Stimulated activated naive CD8-positive, alpha-beta T cell treated with anti-CD3 and anti-CD28 coated beads, Interleukin-15, Interleukin-2, amounts not matched to agents 100 ng/mL and 50 ng/mL, for 24 hours (primary cell): ENCODE measurements around the gene ULK4.
"Not testable (repeated sequence)": the region's sequence is repeated elsewhere in the genome, so short reads cannot be mapped to it uniquely, and the experiment has no call there.

Source experiments
- H3K27ac Mint-ChIP-seq: one replicate; pipeline ENCODE4 v1.8.0; 2021; ENCODE audit warnings: mild to moderate bottlenecking, mixed read lengths
- H3K27me3 Mint-ChIP-seq: one replicate; pipeline ENCODE4 v1.8.0; 2021; ENCODE audit warnings: mixed read lengths
- H3K36me3 Mint-ChIP-seq: one replicate; pipeline ENCODE4 v1.8.0; 2021; ENCODE audit warnings: low read depth, mixed read lengths
- H3K4me1 Mint-ChIP-seq: one replicate; pipeline ENCODE4 v1.8.0; 2021; ENCODE audit warnings: low read depth, mixed read lengths
- H3K4me3 Mint-ChIP-seq: one replicate; pipeline ENCODE4 v1.8.0; 2021; ENCODE audit warnings: mild to moderate bottlenecking, mixed read lengths
- H3K9me3 Mint-ChIP-seq: one replicate; pipeline ENCODE4 v1.8.0; 2021; ENCODE audit warnings: mixed read lengths

ULK4 gene

GRCh38 chr3:41711651-41712050 is 250.3 kb downstream of the ULK4 start:
- Mint-ChIP-seq H3K4me1 (no peaks in the 10 kb centered on the region), H3K27ac (no peak overlapping the region), H3K27me3 (no peaks in the 10 kb centered on the region), H3K9me3 (no peaks in the 10 kb centered on the region), H3K4me3 (no peak overlapping the region), H3K36me3 (peaks cover 5% of the 10 kb centered on the region)

GRCh38 chr3:41710646-41711388 is 251.1 kb downstream of the ULK4 start:
- Mint-ChIP-seq H3K27me3 (no peaks in the 10 kb centered on the region), H3K9me3 (no peaks in the 10 kb centered on the region), H3K27ac (no peak overlapping the region), H3K4me3 (no peak overlapping the region), H3K36me3 (peaks cover 5% of the 10 kb centered on the region), H3K4me1 (no peaks in the 10 kb centered on the region)

- not testable (repeated sequence) for H3K4me1 Mint-ChIP-seq, H3K36me3 Mint-ChIP-seq, H3K4me3 Mint-ChIP-seq, H3K27me3 Mint-ChIP-seq, H3K27ac Mint-ChIP-seq, H3K9me3 Mint-ChIP-seq
Measured at GRCh38 chr3:41709213-41709612, 252.7 kb downstream of the ULK4 start.

- Mint-ChIP-seq H3K9me3 (no peaks in the 10 kb centered on the region), H3K36me3 (peaks cover 5% of the 10 kb centered on the region)
Measured at GRCh38 chr3:41708176-41708575, 253.7 kb downstream of the ULK4 start.

GRCh38 chr3:41705893-41706292 is 256.0 kb downstream of the ULK4 start:
- Mint-ChIP-seq H3K9me3 (no peaks in the 10 kb centered on the region), H3K27ac (no peak overlapping the region), H3K27me3 (no peaks in the 10 kb centered on the region), H3K36me3 (peaks cover 4% of the 10 kb centered on the region), H3K4me3 (no peak overlapping the region), H3K4me1 (no peaks in the 10 kb centered on the region)

More at GRCh38 chr3:41708176-41708575, 253.7 kb downstream of the ULK4 start:
- no peak overlapping the region for H3K4me3 Mint-ChIP-seq
- H3K27me3 Mint-ChIP-seq = no peaks in the 10 kb centered on the region
- no peaks in the 10 kb centered on the region for H3K4me1 Mint-ChIP-seq
- no peak overlapping the region for H3K27ac Mint-ChIP-seq

GRCh38 chr3:41701191-41701698 is 260.7 kb downstream of the ULK4 start:
- Mint-ChIP-seq H3K4me1 (no peaks in the 10 kb centered on the region), H3K27me3 (no peaks in the 10 kb centered on the region), H3K9me3 (no peaks in the 10 kb centered on the region), H3K36me3 (no peaks in the 10 kb centered on the region), H3K4me3 (no peak overlapping the region), H3K27ac (no peak overlapping the region)

- no peak overlapping the region for H3K4me3 Mint-ChIP-seq
- H3K27me3 Mint-ChIP-seq = no peaks in the 10 kb centered on the region
Measured at GRCh38 chr3:41700155-41700554, 261.7 kb downstream of the ULK4 start.

GRCh38 chr3:41698898-41699297 is 263.0 kb downstream of the ULK4 start:
- Mint-ChIP-seq H3K4me1 (no peaks in the 10 kb centered on the region), H3K36me3 (no peaks in the 10 kb centered on the region), H3K9me3 (no peaks in the 10 kb centered on the region), H3K4me3 (no peak overlapping the region), H3K27ac (no peak overlapping the region), H3K27me3 (no peaks in the 10 kb centered on the region)

More at GRCh38 chr3:41700155-41700554, 261.7 kb downstream of the ULK4 start:
- Mint-ChIP-seq H3K9me3 (no peaks in the 10 kb centered on the region), H3K36me3 (no peaks in the 10 kb centered on the region), H3K27ac (no peak overlapping the region), H3K4me1 (no peaks in the 10 kb centered on the region)

GRCh38 chr3:41697702-41698101 is 264.2 kb downstream of the ULK4 start:
- Mint-ChIP-seq H3K36me3 (no peaks in the 10 kb centered on the region), H3K9me3 (no peaks in the 10 kb centered on the region), H3K4me1 (no peaks in the 10 kb centered on the region)

GRCh38 chr3:41695806-41696205 is 266.1 kb downstream of the ULK4 start:
- not testable (repeated sequence) for H3K9me3 Mint-ChIP-seq, H3K4me1 Mint-ChIP-seq, H3K36me3 Mint-ChIP-seq, H3K27me3 Mint-ChIP-seq, H3K27ac Mint-ChIP-seq, H3K4me3 Mint-ChIP-seq

More at GRCh38 chr3:41697702-41698101, 264.2 kb downstream of the ULK4 start:
- Mint-ChIP-seq H3K27ac (no peak overlapping the region), H3K27me3 (no peaks in the 10 kb centered on the region), H3K4me3 (no peak overlapping the region)

GRCh38 chr3:41693799-41694198 is 268.1 kb downstream of the ULK4 start:
- Mint-ChIP-seq H3K27ac (no peak overlapping the region), H3K4me1 (peaks cover 3% of the 10 kb centered on the region), H3K27me3 (no peaks in the 10 kb centered on the region), H3K4me3 (no peak overlapping the region), H3K9me3 (no peaks in the 10 kb centered on the region), H3K36me3 (no peaks in the 10 kb centered on the region)

GRCh38 chr3:41690766-41691563 is 270.9 kb downstream of the ULK4 start:
- no peak overlapping the region for H3K4me3 Mint-ChIP-seq
- H3K27ac Mint-ChIP-seq = no peak overlapping the region
- peaks cover 3% of the 10 kb centered on the region for H3K4me1 Mint-ChIP-seq
- H3K27me3 Mint-ChIP-seq = no peaks in the 10 kb centered on the region
- no peaks in the 10 kb centered on the region for H3K9me3 Mint-ChIP-seq
- peaks cover 5% of the 10 kb centered on the region for H3K36me3 Mint-ChIP-seq

GRCh38 chr3:41688595-41689380 is 273.1 kb downstream of the ULK4 start:
- no peak overlapping the region for H3K27ac Mint-ChIP-seq

GRCh38 chr3:41684797-41685735 is 276.8 kb downstream of the ULK4 start:
- Mint-ChIP-seq H3K4me1 (no peaks in the 10 kb centered on the region), H3K9me3 (no peaks in the 10 kb centered on the region), H3K27ac (no peak overlapping the region), H3K4me3 (no peak overlapping the region), H3K27me3 (no peaks in the 10 kb centered on the region), H3K36me3 (peaks cover 22% of the 10 kb centered on the region)

More at GRCh38 chr3:41688595-41689380, 273.1 kb downstream of the ULK4 start:
- no peak overlapping the region for H3K4me3 Mint-ChIP-seq
- H3K9me3 Mint-ChIP-seq = no peaks in the 10 kb centered on the region
- peaks cover 5% of the 10 kb centered on the region for H3K36me3 Mint-ChIP-seq
- no peaks in the 10 kb centered on the region for H3K27me3 Mint-ChIP-seq
- H3K4me1 Mint-ChIP-seq = peaks cover 3% of the 10 kb centered on the region
